Prostate gland (tissue), 2 donors: ENCODE measurements around the gene SOCS6. TPM values are rescaled to one million over a fixed set of nuclear protein-coding genes. Genes with fewer than 3 reads are reported as not detected.

Experiments
- DNase-seq: peaks from one replicate; pipeline ENCODE4 v3.0.0-alpha.2; 2019; ENCODE audit warnings: low spot score
- H3K27ac ChIP-seq, 2 donors: fragments of 200-600 bp; sonication (generic); 2 replicates each; pipeline ENCODE4 v1.5.1; 2017 to 2019
- H3K27me3 ChIP-seq: fragments of 200-600 bp; sonication (generic); replicated peaks from 2 replicates; pipeline ENCODE4 v1.5.1; 2019; ENCODE audit not compliant: insufficient read depth
- H3K36me3 ChIP-seq, 2 donors: fragments of 200-600 bp; sonication (generic); 1 replicate in 1 of 2; 2 replicates in 1 of 2; pipeline versions ENCODE4 v1.5.1 to v1.8.1; 2017 to 2019
- H3K4me1 ChIP-seq: fragments of 200-600 bp; sonication (generic); replicated peaks from 2 replicates; pipeline ENCODE4 v1.5.1; 2019
- H3K4me3 ChIP-seq, 2 donors: fragments of 200-600 bp; sonication (generic); 2 replicates each; pipeline ENCODE4 v1.5.1; 2017 to 2019
- H3K9me3 ChIP-seq: fragments of 200-600 bp; sonication (generic); 2 replicates; pipeline ENCODE4 v1.5.1; 2017
- POLR2A ChIP-seq: fragments of 450-650 bp; IDR thresholded peaks from one replicate; pipeline ENCODE4 v1.6.1; 2016; ENCODE audit warnings: antibody characterized with exemption, mild to moderate bottlenecking
- POLR2AphosphoS5 ChIP-seq: sonication (generic); formaldehyde crosslinking; IDR thresholded peaks from one replicate; pipeline ENCODE4 v1.6.1; 2017; ENCODE audit warnings: antibody characterized with exemption
- WGBS: methylation state at CpG from one replicate; pipeline ENCODE4 v1.1.5; 2018; 5-methylcytosine and 5-hydroxymethylcytosine counted together
- intact Hi-C: fragments of 100-400 bp; cut with DNase I; formaldehyde crosslinking; loops from one replicate; pipeline ENCODE4 v1.14.2; 2022
- total RNA-seq, 2 donors: library from RNA; depleted of rRNA; stranded (reverse); fragments of >200 nt; gene quantifications; one replicate each; pipeline ENCODE4 v1.1.0, GENCODE V29; 2016
- TF ChIP-seq, protein P1 (sequence below), 4 experiments: fragments of 200-600 bp in 2 of 4; fragments of 450-650 bp in 2 of 4; sonication (generic) in 2 of 4; IDR thresholded peaks; 1 replicate in 3 of 4; 2 replicates in 1 of 4; pipeline ENCODE4 v1.5.1; 2016 to 2019; ENCODE audit warnings: antibody characterized with exemption in 4 of 4, mild to moderate bottlenecking in 2 of 4, moderate library complexity in 2 of 4

The SOCS6 gene
- total RNA-seq, 2 donors from 2014 or later = 25.6 to 31.4 TPM

DNA sequence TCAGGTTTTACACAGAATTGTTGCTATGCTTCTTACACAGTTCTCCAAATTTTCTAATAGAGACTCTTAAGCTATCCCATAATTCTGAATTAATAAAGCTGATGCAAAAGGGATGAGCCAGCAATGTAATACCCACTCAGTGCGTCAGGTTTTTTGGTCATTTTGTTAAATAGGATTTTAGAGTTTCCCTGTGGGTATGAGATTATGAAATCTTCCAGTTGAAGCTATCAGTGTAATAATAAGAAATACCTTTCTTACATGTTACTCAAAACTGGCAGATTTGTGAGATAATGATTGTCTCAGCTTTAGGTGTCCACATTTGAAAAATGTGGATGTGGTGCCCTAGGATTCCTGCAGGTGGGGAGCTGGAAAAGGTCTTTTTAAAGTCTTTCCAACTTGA is 44.5 kb downstream of the SOCS6 start:
- 94% methylated on average over 1 of the region's 1 CpG for WGBS
- no peaks in the 10 kb centered on the region for H3K27me3 ChIP-seq
- intact Hi-C loops = no loop called here
- H3K36me3 ChIP-seq = no peaks in the 10 kb centered on the region
- no peaks in the 10 kb centered on the region for H3K4me1 ChIP-seq
- H3K4me3 ChIP-seq = no peak overlapping the region
- TF ChIP-seq POLR2AphosphoS5 = no peak
- TF ChIP-seq, protein P1, sequence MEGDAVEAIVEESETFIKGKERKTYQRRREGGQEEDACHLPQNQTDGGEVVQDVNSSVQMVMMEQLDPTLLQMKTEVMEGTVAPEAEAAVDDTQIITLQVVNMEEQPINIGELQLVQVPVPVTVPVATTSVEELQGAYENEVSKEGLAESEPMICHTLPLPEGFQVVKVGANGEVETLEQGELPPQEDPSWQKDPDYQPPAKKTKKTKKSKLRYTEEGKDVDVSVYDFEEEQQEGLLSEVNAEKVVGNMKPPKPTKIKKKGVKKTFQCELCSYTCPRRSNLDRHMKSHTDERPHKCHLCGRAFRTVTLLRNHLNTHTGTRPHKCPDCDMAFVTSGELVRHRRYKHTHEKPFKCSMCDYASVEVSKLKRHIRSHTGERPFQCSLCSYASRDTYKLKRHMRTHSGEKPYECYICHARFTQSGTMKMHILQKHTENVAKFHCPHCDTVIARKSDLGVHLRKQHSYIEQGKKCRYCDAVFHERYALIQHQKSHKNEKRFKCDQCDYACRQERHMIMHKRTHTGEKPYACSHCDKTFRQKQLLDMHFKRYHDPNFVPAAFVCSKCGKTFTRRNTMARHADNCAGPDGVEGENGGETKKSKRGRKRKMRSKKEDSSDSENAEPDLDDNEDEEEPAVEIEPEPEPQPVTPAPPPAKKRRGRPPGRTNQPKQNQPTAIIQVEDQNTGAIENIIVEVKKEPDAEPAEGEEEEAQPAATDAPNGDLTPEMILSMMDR (IDR thresholded peaks at IDR 0.05) = no peak
- TF ChIP-seq POLR2A = no peak
- DNase-seq = no peak
- no peak overlapping the region for H3K27ac ChIP-seq
- no peaks in the 10 kb centered on the region for H3K9me3 ChIP-seq

DNA sequence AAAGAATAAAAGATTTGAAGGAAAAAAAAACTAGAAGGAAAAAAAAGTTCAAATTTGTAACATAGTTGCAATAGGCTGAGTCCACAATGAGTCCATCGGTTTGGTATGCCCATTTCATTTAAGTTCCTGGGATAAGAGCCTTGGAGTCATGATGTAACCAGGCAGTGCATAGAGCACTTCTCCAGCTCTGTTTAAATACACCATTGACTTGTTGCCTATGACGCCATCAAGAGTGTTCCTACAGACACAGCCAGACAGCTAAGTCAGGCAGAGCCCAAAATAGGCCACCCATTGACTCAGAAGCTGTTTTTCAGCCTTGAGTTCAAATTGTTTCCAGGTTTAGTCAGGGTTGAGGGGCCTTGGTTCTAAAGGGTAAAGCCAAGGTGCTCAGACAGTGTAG is 44.9 kb downstream of the SOCS6 start:
- TF ChIP-seq, protein P1 (IDR thresholded peaks at IDR 0.05) = no peak
- TF ChIP-seq POLR2AphosphoS5 = no peak
- no peak for TF ChIP-seq POLR2A
- H3K9me3 ChIP-seq = no peaks in the 10 kb centered on the region
- intact Hi-C loops = no loop called here
- H3K27me3 ChIP-seq = no peaks in the 10 kb centered on the region
- no peak overlapping the region for H3K4me3 ChIP-seq
- H3K4me1 ChIP-seq = no peaks in the 10 kb centered on the region
- H3K27ac ChIP-seq = no peak overlapping the region
- DNase-seq = no peak
- WGBS = 59% methylated on average over 2 of the region's 2 CpGs
- no peaks in the 10 kb centered on the region for H3K36me3 ChIP-seq

DNA sequence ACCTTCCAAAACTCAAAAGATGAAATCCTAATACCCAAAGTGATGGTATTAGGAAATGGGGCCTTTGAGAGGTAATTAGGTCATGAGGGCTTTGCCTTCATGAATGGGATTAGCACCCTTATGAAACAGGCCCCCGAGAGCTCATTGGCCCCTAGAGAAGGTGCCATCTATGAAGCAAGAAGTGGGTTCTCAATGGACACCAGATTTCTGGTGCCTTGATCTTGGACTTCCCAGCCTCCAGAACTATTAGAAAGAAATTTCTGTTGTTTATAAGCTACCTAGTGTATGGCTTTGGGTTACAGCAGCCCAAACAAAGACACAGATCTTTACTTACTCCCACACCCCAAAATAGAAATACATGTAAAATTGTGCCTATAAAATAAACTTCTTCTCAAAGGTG is 45.4 kb downstream of the SOCS6 start:
- TF ChIP-seq POLR2AphosphoS5 (no peak), POLR2A (no peak)
- TF ChIP-seq, protein P1 (IDR thresholded peaks at IDR 0.05) = no peak

DNA sequence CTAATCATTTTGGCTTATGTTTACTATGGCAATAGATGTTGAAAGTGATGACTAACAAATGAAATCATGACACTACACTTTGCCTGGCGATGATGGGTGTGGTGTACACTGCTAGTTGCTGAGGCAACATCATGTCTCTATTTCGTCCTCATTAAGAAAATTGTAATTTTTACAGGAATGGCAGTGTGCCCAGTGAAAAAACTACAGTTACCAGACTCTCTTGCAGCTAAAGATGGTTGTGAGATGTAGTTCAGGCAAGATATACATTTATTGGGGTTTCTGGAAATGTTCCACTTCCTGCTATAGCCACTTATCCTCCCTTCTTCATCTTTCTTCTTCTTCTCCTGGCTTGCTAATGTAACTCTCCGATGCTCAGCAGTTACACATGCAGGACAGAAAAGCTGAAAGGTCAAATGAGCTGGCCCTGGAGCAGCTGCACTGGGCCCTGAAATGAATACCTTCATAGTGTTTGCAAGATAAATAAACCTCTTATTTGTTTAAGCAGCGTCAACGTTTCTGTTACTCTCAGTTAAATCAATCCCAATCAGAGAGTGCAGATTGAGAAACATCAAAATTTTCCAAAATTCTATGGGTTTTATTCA is 46.0 kb downstream of the SOCS6 start:
- Histone ChIP-seq H3K27me3 (no peaks in the 10 kb centered on the region), H3K4me1 (no peaks in the 10 kb centered on the region), H3K4me3 (no peak overlapping the region), H3K27ac (no peak overlapping the region), H3K36me3 (no peaks in the 10 kb centered on the region), H3K9me3 (no peaks in the 10 kb centered on the region)
- TF ChIP-seq, protein P1 (IDR thresholded peaks at IDR 0.05) = no peak
- TF ChIP-seq POLR2AphosphoS5 (no peak), POLR2A (no peak)
- no peak for DNase-seq
- WGBS = 72% methylated on average over 5 of the region's 5 CpGs
- intact Hi-C loops = no loop called here

More for the DNA sequence above, 45.4 kb downstream of the SOCS6 start:
- no peak for DNase-seq
- intact Hi-C loops = no loop called here
- H3K4me3 ChIP-seq = no peak overlapping the region
- H3K9me3 ChIP-seq = no peaks in the 10 kb centered on the region
- H3K4me1 ChIP-seq = no peaks in the 10 kb centered on the region
- H3K36me3 ChIP-seq = no peaks in the 10 kb centered on the region
- no peaks in the 10 kb centered on the region for H3K27me3 ChIP-seq
- 90% methylated on average over 1 of the region's 1 CpG for WGBS
- no peak overlapping the region for H3K27ac ChIP-seq
